HG03442 (cell line): Measurements from ENCODE around the gene SBF2.
"Not testable (repeated sequence)": the region's sequence is repeated elsewhere in the genome, so short reads cannot be mapped to it uniquely, and the experiment has no call there.

ENCODE experiments used
- ATAC-seq: cut with Tn5 transposase; IDR thresholded peaks from one replicate; pipeline ENCODE4 v1.9.1; 2021; ENCODE audit warnings: mild to moderate bottlenecking, moderate library complexity; ENCODE audit not compliant: unreplicated experiment

SBF2 gene

GRCh38 chr11:10268746-10269488 lies 25.1 kb downstream of the SBF2 start:
- ATAC-seq: no peak

- no peak for ATAC-seq
Observed at GRCh38 chr11:10267821-10268220, 26.2 kb downstream of the SBF2 start.

- ATAC-seq: no peak
Observed at GRCh38 chr11:10265936-10266335, 28.1 kb downstream of the SBF2 start.

GRCh38 chr11:10264716-10265115 lies 29.3 kb downstream of the SBF2 start:
- ATAC-seq: not testable (repeated sequence)

- ATAC-seq: no peak
Observed at GRCh38 chr11:10263929-10264328, 30.1 kb downstream of the SBF2 start.

GRCh38 chr11:10261821-10262220 lies 32.2 kb downstream of the SBF2 start:
- ATAC-seq: no peak

- ATAC-seq: no peak
Observed at GRCh38 chr11:10257478-10257877, 36.5 kb downstream of the SBF2 start.

- no peak for ATAC-seq
Observed at GRCh38 chr11:10255388-10256125, 38.5 kb downstream of the SBF2 start.

- ATAC-seq: not testable (repeated sequence)
Observed at GRCh38 chr11:10249448-10250131, 44.4 kb downstream of the SBF2 start.

GRCh38 chr11:10247011-10247410 lies 47.0 kb downstream of the SBF2 start:
- no peak for ATAC-seq

- no peak for ATAC-seq
Observed at GRCh38 chr11:10243896-10244575, 50.0 kb downstream of the SBF2 start.

GRCh38 chr11:10236840-10237239 lies 57.2 kb downstream of the SBF2 start:
- ATAC-seq: no peak

- ATAC-seq: no peak
Observed at GRCh38 chr11:10233581-10233980, 60.4 kb downstream of the SBF2 start.

GRCh38 chr11:10232756-10233155 lies 61.3 kb downstream of the SBF2 start:
- ATAC-seq: no peak

GRCh38 chr11:10231803-10232202 lies 62.2 kb downstream of the SBF2 start:
- ATAC-seq: not testable (repeated sequence)

GRCh38 chr11:10225553-10225952 lies 68.5 kb downstream of the SBF2 start:
- ATAC-seq: no peak

GRCh38 chr11:10222399-10222798 lies 71.6 kb downstream of the SBF2 start:
- ATAC-seq: no peak

- no peak for ATAC-seq
Observed at GRCh38 chr11:10221342-10221741, 72.7 kb downstream of the SBF2 start.

- ATAC-seq: no peak
Observed at GRCh38 chr11:10211470-10211869, 82.5 kb downstream of the SBF2 start.

- no peak for ATAC-seq
Observed at GRCh38 chr11:10209326-10209725, 84.7 kb downstream of the SBF2 start.

GRCh38 chr11:10208131-10208575 lies 85.9 kb downstream of the SBF2 start:
- no peak for ATAC-seq
